ENCODE results near the gene LCN10. TPM values are rescaled to one million over a fixed set of nuclear protein-coding genes. Genes with fewer than 3 reads are reported as not detected.

The LCN10 gene
- total RNA-seq, 1 experiment from 2014 or later, result not detected

DNA sequence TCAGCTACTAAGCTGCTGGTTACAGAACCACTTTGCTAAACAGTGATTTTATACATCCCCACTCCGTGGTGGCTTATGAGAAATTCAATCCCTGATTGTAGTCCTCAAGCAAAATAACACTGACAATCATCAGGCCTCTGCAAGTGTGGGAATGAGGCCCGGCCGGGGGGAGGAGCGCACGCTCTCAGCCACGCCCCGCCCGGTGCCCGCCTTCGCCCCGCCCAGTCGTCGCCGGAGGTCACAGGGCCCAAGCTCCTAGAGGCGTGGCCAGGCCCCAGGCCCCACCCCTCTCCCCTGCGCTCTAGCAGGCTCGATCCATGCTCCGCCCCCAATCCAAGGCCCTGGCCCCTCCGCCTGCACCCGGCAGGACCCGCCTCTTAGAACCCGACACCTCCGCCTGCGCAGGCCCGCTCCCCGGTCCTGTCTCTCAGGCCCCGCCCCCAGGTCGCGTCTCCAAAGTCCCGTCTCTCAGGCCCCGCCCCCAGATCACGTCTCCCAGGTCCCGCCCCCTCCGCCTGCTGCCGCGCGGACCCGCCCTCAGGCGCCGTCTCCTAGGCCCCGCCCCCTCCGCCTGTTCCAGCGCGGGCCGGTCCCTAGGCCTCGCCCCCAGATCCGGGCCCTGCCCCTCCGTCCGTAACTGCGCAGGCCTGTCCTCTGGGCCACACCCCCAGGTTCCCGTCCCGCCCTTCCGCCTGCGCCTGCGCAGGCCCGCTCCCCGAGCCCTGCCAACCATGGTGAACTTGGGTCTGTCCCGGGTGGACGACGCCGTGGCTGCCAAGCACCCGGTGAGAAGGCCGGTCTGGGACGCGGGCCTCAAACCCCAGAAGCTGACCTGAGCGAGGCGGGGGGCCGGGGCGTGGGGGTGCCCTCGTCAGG is 48.1 kb upstream of the LCN10 start, which contains the start of gene TMEM141:
TSS of gene TMEM141 (plus strand) at position 705 of the 876 bp plus-strand sequence. CDS start at position 732, 27 bp downstream.
- peak; percentile 93 for ATAC-seq
- Histone ChIP-seq H3K27me3 (ENCODE audit: control insufficient read depth, insufficient read depth, low read length) (no peaks in the 10 kb centered on the region), H3K4me1 (ENCODE audit: control insufficient read depth, insufficient read depth, low read length) (peaks cover 11% of the 10 kb centered on the region), H3K9me3 (ENCODE audit: control insufficient read depth, insufficient read depth, low read depth, low read length) (no peaks in the 10 kb centered on the region), H3K36me3 (ENCODE audit: control insufficient read depth, insufficient read depth, low read length) (no peaks in the 10 kb centered on the region; the same call in 1 of the 2 replicates), H3K4me3 (ENCODE audit: low read depth in 2 of 2, low read length in 2 of 2) (peak within 1 kb of the TSS; percentile 70 to 73), H3K27ac (ENCODE audit: low read length) (peak within 1 kb of the TSS; percentile 84)
- intact Hi-C loops (cut with micrococcal nuclease; ENCODE audit: unreplicated experiment), result no loop called here
- CTCF ChIA-PET, result interaction anchor here (0.6 to 0.7 kb wide), 3 partner anchors 91 to 244 kb away, joined by 3 to 4 read pairs (median 3); no protein-coding TSS in a partner anchor
- no TSS peak for BruUV-seq (replicated peaks)
- no peak for TF ChIP-seq TCF7L2 (IDR thresholded peaks at IDR 0.05; ENCODE audit: low read depth, low read length)
- TF ChIP-seq, protein P1, sequence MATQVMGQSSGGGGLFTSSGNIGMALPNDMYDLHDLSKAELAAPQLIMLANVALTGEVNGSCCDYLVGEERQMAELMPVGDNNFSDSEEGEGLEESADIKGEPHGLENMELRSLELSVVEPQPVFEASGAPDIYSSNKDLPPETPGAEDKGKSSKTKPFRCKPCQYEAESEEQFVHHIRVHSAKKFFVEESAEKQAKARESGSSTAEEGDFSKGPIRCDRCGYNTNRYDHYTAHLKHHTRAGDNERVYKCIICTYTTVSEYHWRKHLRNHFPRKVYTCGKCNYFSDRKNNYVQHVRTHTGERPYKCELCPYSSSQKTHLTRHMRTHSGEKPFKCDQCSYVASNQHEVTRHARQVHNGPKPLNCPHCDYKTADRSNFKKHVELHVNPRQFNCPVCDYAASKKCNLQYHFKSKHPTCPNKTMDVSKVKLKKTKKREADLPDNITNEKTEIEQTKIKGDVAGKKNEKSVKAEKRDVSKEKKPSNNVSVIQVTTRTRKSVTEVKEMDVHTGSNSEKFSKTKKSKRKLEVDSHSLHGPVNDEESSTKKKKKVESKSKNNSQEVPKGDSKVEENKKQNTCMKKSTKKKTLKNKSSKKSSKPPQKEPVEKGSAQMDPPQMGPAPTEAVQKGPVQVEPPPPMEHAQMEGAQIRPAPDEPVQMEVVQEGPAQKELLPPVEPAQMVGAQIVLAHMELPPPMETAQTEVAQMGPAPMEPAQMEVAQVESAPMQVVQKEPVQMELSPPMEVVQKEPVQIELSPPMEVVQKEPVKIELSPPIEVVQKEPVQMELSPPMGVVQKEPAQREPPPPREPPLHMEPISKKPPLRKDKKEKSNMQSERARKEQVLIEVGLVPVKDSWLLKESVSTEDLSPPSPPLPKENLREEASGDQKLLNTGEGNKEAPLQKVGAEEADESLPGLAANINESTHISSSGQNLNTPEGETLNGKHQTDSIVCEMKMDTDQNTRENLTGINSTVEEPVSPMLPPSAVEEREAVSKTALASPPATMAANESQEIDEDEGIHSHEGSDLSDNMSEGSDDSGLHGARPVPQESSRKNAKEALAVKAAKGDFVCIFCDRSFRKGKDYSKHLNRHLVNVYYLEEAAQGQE (IDR thresholded peaks at IDR 0.05; ENCODE audit: insufficient read depth in 1 of 2, low read depth in 2 of 2, low read length in 1 of 2), result no peak
- TF ChIP-seq POLR2AphosphoS5 (IDR thresholded peaks at IDR 0.05; ENCODE audit: low read depth, low read length), result peak; percentile 63
- TF ChIP-seq SIN3A (IDR thresholded peaks at IDR 0.05; ENCODE audit: borderline replicate concordance, insufficient read depth, low read depth, low read length), result no peak
- TF ChIP-seq, protein P2, sequence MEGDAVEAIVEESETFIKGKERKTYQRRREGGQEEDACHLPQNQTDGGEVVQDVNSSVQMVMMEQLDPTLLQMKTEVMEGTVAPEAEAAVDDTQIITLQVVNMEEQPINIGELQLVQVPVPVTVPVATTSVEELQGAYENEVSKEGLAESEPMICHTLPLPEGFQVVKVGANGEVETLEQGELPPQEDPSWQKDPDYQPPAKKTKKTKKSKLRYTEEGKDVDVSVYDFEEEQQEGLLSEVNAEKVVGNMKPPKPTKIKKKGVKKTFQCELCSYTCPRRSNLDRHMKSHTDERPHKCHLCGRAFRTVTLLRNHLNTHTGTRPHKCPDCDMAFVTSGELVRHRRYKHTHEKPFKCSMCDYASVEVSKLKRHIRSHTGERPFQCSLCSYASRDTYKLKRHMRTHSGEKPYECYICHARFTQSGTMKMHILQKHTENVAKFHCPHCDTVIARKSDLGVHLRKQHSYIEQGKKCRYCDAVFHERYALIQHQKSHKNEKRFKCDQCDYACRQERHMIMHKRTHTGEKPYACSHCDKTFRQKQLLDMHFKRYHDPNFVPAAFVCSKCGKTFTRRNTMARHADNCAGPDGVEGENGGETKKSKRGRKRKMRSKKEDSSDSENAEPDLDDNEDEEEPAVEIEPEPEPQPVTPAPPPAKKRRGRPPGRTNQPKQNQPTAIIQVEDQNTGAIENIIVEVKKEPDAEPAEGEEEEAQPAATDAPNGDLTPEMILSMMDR (IDR thresholded peaks at IDR 0.05), result no peak
- POLR2A ChIA-PET, result interaction anchor here (0.6 kb wide), 1 partner anchor 9 kb away, joined by 3 read pairs; no protein-coding TSS in a partner anchor
- DNase-seq (ENCODE audit: low read depth, low spot score), result peak; percentile 87
- in situ Hi-C loops (cut with HindIII; ENCODE audit: low pct_unique_long_range_greater_than_20kb, low sequenced_read_pairs), result no loop called here

DNA sequence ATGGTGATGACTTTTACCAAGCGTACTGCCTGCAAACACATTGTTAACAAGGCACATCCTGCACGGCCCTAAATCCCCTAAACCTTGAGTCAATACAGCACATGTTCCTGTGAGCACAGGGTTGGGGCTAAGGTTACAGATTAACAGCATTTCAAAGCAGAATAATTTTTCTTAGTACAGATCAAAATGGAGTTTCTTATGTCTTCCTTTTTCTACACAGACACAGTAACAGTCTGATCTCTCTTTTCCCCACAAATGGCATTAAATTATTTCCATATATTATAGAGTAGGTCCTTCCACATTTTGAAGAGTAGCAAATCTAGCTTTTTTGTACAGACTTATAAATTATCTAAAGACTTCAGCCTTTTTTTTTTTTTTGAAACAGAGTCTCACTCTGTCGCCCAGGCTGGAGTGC is 46.8 kb upstream of the LCN10 start:
- intact Hi-C loops (cut with micrococcal nuclease; ENCODE audit: unreplicated experiment), result no loop called here
- H3K4me3 ChIP-seq (ENCODE audit: low read depth in 2 of 2, low read length in 2 of 2), result peak overlapping the region in 1 of 2 experiments; percentile 50; a peak in 2 of 4 replicates
- no TSS peak for BruUV-seq (replicated peaks)

More for the DNA sequence above, 46.8 kb upstream of the LCN10 start:
- ATAC-seq (no peak), DNase-seq (ENCODE audit: low read depth, low spot score) (no peak)
- H3K27me3 ChIP-seq (ENCODE audit: control insufficient read depth, insufficient read depth, low read length), result no peaks in the 10 kb centered on the region
- H3K4me1 ChIP-seq (ENCODE audit: control insufficient read depth, insufficient read depth, low read length), result peaks cover 11% of the 10 kb centered on the region
- CTCF ChIA-PET, result no interaction called here
- H3K36me3 ChIP-seq (ENCODE audit: control insufficient read depth, insufficient read depth, low read length), result no peaks in the 10 kb centered on the region; the same call in 1 of the 2 replicates
- H3K27ac ChIP-seq (ENCODE audit: low read length), result peak overlapping the region; percentile 73
- in situ Hi-C loops (cut with HindIII; ENCODE audit: low pct_unique_long_range_greater_than_20kb, low sequenced_read_pairs), result no loop called here
- TF ChIP-seq POLR2AphosphoS5 (IDR thresholded peaks at IDR 0.05; ENCODE audit: low read depth, low read length), result no peak
- TF ChIP-seq, protein P1 (IDR thresholded peaks at IDR 0.05; ENCODE audit: insufficient read depth in 1 of 2, low read depth in 2 of 2, low read length in 1 of 2), result no peak
- no peak for TF ChIP-seq SIN3A (IDR thresholded peaks at IDR 0.05; ENCODE audit: borderline replicate concordance, insufficient read depth, low read depth, low read length)
- TF ChIP-seq, protein P2 (IDR thresholded peaks at IDR 0.05), result no peak
- TF ChIP-seq TCF7L2 (IDR thresholded peaks at IDR 0.05; ENCODE audit: low read depth, low read length), result no peak
- H3K9me3 ChIP-seq (ENCODE audit: control insufficient read depth, insufficient read depth, low read depth, low read length), result no peaks in the 10 kb centered on the region
- POLR2A ChIA-PET, result no interaction called here
